ENCODE measurements around the gene DISC1.

GRCh38 chr1:231770506-231771175 lies 144.1 kb downstream of the DISC1 start:
- no peak for TF ChIP-seq CTCF (IDR thresholded peaks at IDR 0.05)
- no peak for TF ChIP-seq POLR2A (IDR thresholded peaks at IDR 0.05)
